ENCODE measurements around the gene FNDC8. TPM values are rescaled to one million over a fixed set of nuclear protein-coding genes. Genes with fewer than 3 reads are reported as not detected.
A peak's percentile ranks its signal among the peaks of the same experiment; 100 is the strongest.

The FNDC8 gene
- total and polyA plus RNA-seq, 2 experiments from 2014 or later = not detected

- H3K4me1 ChIP-seq (ENCODE audit: insufficient read depth) = peaks cover 10% of the 10 kb centered on the region
- TF ChIP-seq EZH2 (IDR thresholded peaks at IDR 0.05; ENCODE audit: borderline replicate concordance) = no peak
- H3K9me2 ChIP-seq (replicated peaks; ENCODE audit: insufficient read depth) = no peaks in the 10 kb centered on the region
- H3K27me3 ChIP-seq = no peaks in the 10 kb centered on the region
- 37% methylated on average over 1 of the region's 1 CpG for WGBS (ENCODE audit: low lambda C conversion rate, missing lambda C conversion rate)
- no peak for DNase-seq (ENCODE audit: low spot score)
- no peaks in the 10 kb centered on the region for H3K9me3 ChIP-seq (ENCODE audit: low read depth)
- H2AFZ ChIP-seq = no peak overlapping the region
- H3K4me3 ChIP-seq = no peak overlapping the region
- H3K27ac ChIP-seq = peak overlapping the region; percentile 47
- H3K4me2 ChIP-seq = no peak overlapping the region
- no peaks in the 10 kb centered on the region for H3K36me3 ChIP-seq (replicated peaks; ENCODE audit: insufficient read depth, low read depth)
- peaks cover 4% of the 10 kb centered on the region for H4K20me1 ChIP-seq (ENCODE audit: insufficient read depth, poor library complexity, severe bottlenecking)
- H3K79me2 ChIP-seq = peaks cover 88% of the 10 kb centered on the region
These were observed 40.9 kb upstream of the FNDC8 start for GRCh38 chr17:35080536-35080935.

GRCh38 chr17:35081638-35082037 is 39.8 kb upstream of the FNDC8 start:
- Histone ChIP-seq H3K79me2 (peaks cover 89% of the 10 kb centered on the region), H4K20me1 (ENCODE audit: insufficient read depth, poor library complexity, severe bottlenecking) (no peaks in the 10 kb centered on the region), H3K4me3 (no peak overlapping the region), H3K27me3 (no peaks in the 10 kb centered on the region), H3K27ac (no peak overlapping the region), H3K4me1 (ENCODE audit: insufficient read depth) (peaks cover 9% of the 10 kb centered on the region), H3K36me3 (replicated peaks; ENCODE audit: insufficient read depth, low read depth) (no peaks in the 10 kb centered on the region), H3K9me2 (replicated peaks; ENCODE audit: insufficient read depth) (no peaks in the 10 kb centered on the region), H3K9me3 (ENCODE audit: low read depth) (no peaks in the 10 kb centered on the region), H2AFZ (no peak overlapping the region), H3K4me2 (no peak overlapping the region)
- DNase-seq (ENCODE audit: low spot score) = no peak
- TF ChIP-seq CTCF (IDR thresholded peaks at IDR 0.05; ENCODE audit: poor library complexity) (no peak), EZH2 (IDR thresholded peaks at IDR 0.05; ENCODE audit: borderline replicate concordance) (no peak), EZH2phosphoT487 (IDR thresholded peaks at IDR 0.05; ENCODE audit: low read depth, severe bottlenecking, unreplicated experiment) (no peak)
- WGBS (ENCODE audit: low lambda C conversion rate, missing lambda C conversion rate) = 94% methylated on average over 1 of the region's 1 CpG

GRCh38 chr17:35082073-35082657 is 39.2 kb upstream of the FNDC8 start:
- no peaks in the 10 kb centered on the region for H3K9me2 ChIP-seq (replicated peaks; ENCODE audit: insufficient read depth)
- no peaks in the 10 kb centered on the region for H3K27me3 ChIP-seq
- H3K27ac ChIP-seq = no peak overlapping the region
- TF ChIP-seq EZH2phosphoT487 (IDR thresholded peaks at IDR 0.05; ENCODE audit: low read depth, severe bottlenecking, unreplicated experiment) (no peak), CTCF (IDR thresholded peaks at IDR 0.05; ENCODE audit: poor library complexity) (no peak), EZH2 (IDR thresholded peaks at IDR 0.05; ENCODE audit: borderline replicate concordance) (no peak)
- H3K4me2 ChIP-seq = no peak overlapping the region
- H4K20me1 ChIP-seq (ENCODE audit: insufficient read depth, poor library complexity, severe bottlenecking) = no peaks in the 10 kb centered on the region
- no peak overlapping the region for H2AFZ ChIP-seq
- H3K9me3 ChIP-seq (ENCODE audit: low read depth) = no peaks in the 10 kb centered on the region
- H3K36me3 ChIP-seq (replicated peaks; ENCODE audit: insufficient read depth, low read depth) = no peaks in the 10 kb centered on the region
- no peak for DNase-seq (ENCODE audit: low spot score)
- peaks cover 89% of the 10 kb centered on the region for H3K79me2 ChIP-seq
- 74% methylated on average over 3 of the region's 3 CpGs for WGBS (ENCODE audit: low lambda C conversion rate, missing lambda C conversion rate)
- peaks cover 14% of the 10 kb centered on the region for H3K4me1 ChIP-seq (ENCODE audit: insufficient read depth)
- no peak overlapping the region for H3K4me3 ChIP-seq

GRCh38 chr17:35083071-35083470 is 38.3 kb upstream of the FNDC8 start:
- TF ChIP-seq EZH2phosphoT487 (IDR thresholded peaks at IDR 0.05; ENCODE audit: low read depth, severe bottlenecking, unreplicated experiment) = no peak
- H4K20me1 ChIP-seq (ENCODE audit: insufficient read depth, poor library complexity, severe bottlenecking) = no peaks in the 10 kb centered on the region
- H3K4me2 ChIP-seq = no peak overlapping the region
- H3K79me2 ChIP-seq = peaks cover 80% of the 10 kb centered on the region
- no peaks in the 10 kb centered on the region for H3K27me3 ChIP-seq
- H3K27ac ChIP-seq = no peak overlapping the region
- no peak overlapping the region for H2AFZ ChIP-seq
- no peaks in the 10 kb centered on the region for H3K36me3 ChIP-seq (replicated peaks; ENCODE audit: insufficient read depth, low read depth)
- H3K4me3 ChIP-seq = no peak overlapping the region
- no peaks in the 10 kb centered on the region for H3K9me2 ChIP-seq (replicated peaks; ENCODE audit: insufficient read depth)
- no peak for DNase-seq (ENCODE audit: low spot score)
- no peaks in the 10 kb centered on the region for H3K9me3 ChIP-seq (ENCODE audit: low read depth)
- peaks cover 14% of the 10 kb centered on the region for H3K4me1 ChIP-seq (ENCODE audit: insufficient read depth)
- WGBS (ENCODE audit: low lambda C conversion rate, missing lambda C conversion rate) = 69% methylated on average over 2 of the region's 2 CpGs

Measured in hepatocyte (in vitro differentiated cells).